Inferior parietal cortex (tissue), 1 donor: ENCODE results near the gene PCCA.

Experiments
- DNase-seq: peaks from one replicate; pipeline ENCODE4 v3.0.0-alpha.2; 2016; ENCODE audit errors: extremely low spot score

Gene PCCA

GRCh38 chr13:100409132-100409531 lies 320.2 kb downstream of the PCCA start:
- no peak for DNase-seq

DNA sequence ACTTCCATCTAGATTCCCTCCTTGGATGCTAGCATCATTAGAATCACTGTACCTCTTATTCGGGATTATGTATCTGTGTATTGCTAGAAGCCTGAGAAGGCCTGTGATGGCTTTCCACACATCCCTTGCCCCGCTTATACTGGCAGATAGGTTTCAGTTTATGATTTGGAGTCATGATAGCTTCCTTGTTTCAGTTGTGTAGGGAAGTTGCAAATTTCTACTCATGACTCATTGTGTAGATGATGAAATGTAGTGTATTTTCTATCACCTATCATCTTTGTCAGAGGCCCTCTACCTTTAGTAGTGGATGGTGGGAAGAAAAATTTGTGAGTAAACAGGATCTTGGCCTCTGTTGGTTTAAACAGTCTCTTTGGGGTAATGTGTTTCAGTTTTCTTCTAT lies 334.5 kb downstream of the PCCA start:
- no peak for DNase-seq

DNA sequence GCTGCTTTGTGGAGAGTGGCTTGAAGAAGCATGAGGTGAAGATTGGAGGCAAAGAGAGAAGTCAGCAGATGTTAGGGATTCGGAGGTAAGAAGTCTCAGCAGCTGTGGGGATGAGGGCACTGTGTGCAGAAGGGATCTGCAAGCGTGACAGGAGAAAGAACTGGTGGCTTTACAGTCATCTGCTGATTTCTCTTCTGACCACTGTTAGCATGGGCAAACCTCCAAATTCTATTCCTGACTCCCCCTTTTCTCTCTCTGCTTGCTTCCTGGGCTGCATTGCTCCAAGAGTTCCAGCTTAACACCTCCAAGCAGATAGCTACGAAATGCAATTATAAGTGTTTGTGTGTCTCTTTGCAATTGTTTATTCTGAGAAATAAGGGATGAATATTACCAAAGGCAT lies 340.1 kb downstream of the PCCA start:
- no peak for DNase-seq

GRCh38 chr13:100432611-100433010 lies 343.7 kb downstream of the PCCA start:
- DNase-seq: no peak

GRCh38 chr13:100433475-100433874 lies 344.6 kb downstream of the PCCA start:
- no peak for DNase-seq

GRCh38 chr13:100434010-100434763 lies 345.3 kb downstream of the PCCA start:
- DNase-seq: no peak

DNA sequence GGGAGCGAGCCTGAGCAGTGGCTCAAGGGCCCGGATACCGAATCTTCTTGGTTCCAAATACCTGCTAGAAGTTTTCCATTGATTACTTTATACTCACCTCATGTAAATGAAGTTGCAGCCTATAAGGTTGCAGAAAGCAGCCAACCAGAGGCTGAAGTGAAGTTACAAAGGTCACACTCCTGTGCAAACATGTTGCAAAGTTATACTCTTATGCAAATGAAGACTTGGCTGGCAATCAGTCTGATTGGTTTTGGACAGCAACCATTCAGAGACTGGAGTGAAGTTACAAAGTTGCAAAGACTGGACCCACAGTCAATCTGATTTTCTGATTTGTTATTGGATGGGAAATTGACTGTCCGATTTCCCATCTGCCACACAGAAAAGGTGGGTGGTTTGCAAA lies 347.2 kb downstream of the PCCA start:
- no peak for DNase-seq

- DNase-seq: no peak
Measured at GRCh38 chr13:100438059-100438788, 349.3 kb downstream of the PCCA start.

- no peak for DNase-seq
Measured at GRCh38 chr13:100439247-100439970, 350.5 kb downstream of the PCCA start.

- DNase-seq: no peak
Measured at GRCh38 chr13:100440751-100441425, 352.0 kb downstream of the PCCA start.

DNA sequence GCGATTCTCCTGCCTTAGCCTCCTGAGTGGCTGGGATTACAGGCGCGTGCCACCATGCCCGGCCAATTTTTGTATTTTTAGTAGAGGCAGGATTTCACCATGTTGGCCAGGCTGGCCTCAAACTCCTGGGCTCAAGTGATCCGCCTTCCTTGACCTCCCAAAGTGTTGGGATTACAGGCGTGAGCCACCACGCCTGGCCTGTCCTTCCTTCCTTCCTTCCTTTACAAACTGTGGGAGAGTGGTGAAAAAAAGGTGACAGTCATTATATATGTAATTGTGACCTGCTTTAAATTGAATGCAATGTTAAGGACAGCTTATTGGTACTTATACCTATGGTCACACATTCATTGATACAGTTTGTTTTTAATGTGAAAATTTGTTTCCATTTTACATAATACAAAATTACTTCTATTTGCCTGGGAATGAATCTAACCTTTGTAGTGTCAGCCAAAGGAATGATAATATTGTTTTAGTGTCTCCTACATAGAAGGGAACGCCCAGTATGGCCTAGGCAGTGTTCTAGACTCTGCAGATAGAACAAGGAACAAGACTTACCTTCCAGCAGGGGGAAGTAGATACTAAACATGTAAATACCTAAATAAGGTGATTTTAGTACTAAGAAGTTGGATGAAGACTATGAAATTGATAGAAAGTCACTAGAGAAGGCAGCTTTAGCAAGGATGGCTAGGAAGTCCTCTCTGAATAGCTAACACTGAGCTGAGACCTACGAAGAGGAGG lies 353.4 kb downstream of the PCCA start:
- no peak for DNase-seq

DNA sequence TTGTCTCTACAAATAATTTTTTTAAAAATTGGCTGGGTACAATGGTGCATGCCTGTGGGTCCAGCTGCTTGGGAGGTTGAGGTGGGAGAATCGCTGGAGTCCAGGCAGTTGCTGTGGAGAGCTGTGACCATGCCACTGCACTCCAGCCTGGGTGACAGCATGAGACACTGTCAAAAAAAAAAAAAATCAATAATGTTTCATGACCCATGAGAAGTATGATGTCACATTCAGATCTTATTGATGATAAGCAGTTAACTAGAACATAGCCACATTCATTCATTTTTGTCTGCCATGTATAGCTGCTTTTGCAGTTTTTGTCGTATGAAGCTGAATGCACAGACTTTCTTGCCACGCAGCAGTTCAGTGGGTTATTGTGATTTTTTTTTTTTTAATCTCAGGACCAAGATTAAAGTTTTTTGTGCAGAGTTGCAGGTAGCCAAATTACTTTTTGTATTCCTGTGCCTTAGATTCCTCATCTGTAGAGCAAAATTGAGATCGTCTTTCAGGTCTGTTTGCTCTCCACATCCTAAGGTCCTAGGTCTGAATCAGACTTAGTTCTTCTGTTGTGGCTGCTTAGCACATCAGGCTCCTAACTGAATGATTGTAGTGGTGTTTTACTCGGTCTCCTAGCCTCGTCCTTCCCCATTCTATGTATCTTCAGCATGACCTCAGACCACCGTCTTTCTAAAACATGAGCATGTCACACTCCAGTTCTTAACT lies 354.5 kb downstream of the PCCA start:
- DNase-seq: no peak

- DNase-seq: no peak
Measured at GRCh38 chr13:100443998-100444328, 355.1 kb downstream of the PCCA start.

DNA sequence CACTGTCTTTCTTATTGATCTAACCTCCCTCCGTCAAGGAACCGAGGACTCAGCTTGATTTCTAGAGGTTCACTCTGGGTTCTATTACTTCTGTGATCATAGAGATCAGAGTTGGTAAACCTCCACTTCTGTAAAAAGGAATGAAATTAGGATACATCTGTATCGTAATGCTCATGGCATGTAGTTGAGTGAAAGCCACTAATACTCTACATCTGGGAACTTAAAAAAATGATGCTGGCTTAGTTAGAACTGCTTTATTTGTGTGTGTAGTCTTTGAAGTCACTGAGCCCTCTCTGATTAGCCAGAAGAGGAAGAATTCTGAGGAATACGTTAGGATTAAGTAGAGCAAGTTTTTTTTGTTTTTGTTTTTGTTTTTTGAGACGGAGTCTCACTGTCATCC lies 358.9 kb downstream of the PCCA start:
- no peak for DNase-seq

DNA sequence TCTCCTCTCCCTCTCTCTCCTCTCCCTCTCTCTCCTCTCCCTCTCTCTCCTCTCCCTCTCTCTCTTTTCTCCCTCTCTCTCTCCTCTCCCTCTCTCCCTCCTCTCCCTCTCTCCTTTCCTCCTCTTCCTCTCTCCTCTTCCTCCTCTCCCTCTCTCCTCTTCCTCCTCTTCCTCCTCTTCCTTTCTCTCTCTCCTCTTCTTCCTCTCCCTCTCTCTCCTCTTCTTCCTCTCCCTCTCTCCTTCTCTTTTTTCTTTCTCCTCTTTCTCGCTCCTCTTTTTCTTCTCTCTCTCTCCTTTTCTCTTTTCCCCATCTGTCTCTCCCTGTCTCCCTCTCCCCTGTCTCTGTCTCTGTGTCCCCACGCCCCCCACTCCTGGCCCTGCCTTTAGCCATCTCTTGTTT lies 363.0 kb downstream of the PCCA start:
- DNase-seq: no peak

- no peak for DNase-seq
Measured at GRCh38 chr13:100454876-100455275, 366.0 kb downstream of the PCCA start.

- DNase-seq: no peak
Measured at GRCh38 chr13:100458673-100459072, 369.8 kb downstream of the PCCA start.

- no peak for DNase-seq
Measured at GRCh38 chr13:100459747-100460146, 370.9 kb downstream of the PCCA start.

DNA sequence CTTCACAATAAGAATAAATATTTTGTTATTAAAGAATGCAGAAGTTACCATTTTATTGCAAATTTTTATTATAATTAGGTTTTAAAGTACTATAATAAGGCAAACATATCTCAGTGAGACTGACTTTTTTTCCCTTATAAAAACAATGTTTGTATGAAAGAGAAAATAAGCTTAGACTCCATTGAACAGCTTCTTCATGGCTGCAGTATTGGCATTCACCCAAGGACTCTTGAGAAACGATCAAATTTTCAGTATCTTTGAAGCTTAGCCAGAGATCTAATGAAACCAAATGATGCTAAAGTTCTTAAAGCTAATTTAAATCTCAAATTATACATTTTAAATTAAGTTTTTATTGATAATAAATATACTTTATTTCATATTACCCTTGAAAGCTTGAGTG lies 371.4 kb downstream of the PCCA start:
- no peak for DNase-seq

- no peak for DNase-seq
Measured at GRCh38 chr13:100460791-100461190, 371.9 kb downstream of the PCCA start.
